ENCODE measurements around the gene KRTAP9-4. TPM values are rescaled to one million over a fixed set of nuclear protein-coding genes. Genes with fewer than 3 reads are reported as not detected.

Gene KRTAP9-4
- total and polyA plus RNA-seq, 11 donors, result not detected

- H3K9me3 ChIP-seq, result no peaks in the 10 kb centered on the region
- DNase-seq (no peak), ATAC-seq (no peak)
- no peaks in the 10 kb centered on the region for H3K4me1 ChIP-seq
- no peak for TF ChIP-seq CTCF (IDR thresholded peaks at IDR 0.05)
- no peak for TF ChIP-seq POLR2A (IDR thresholded peaks at IDR 0.05)
- intact Hi-C loops (cut with DNase I), result no loop called here
- peaks cover 0 to 18% (median 0%) of the 10 kb centered on the region in 9 donors for H3K27me3 ChIP-seq
- no peak overlapping the region for H3K4me3 ChIP-seq
- 64 to 83% (median 75%) methylated on average over 1 of the region's 1 CpG for WGBS, 4 donors
- no peaks in the 10 kb centered on the region for H3K36me3 ChIP-seq
- no peak overlapping the region for H3K27ac ChIP-seq
These were observed 44.5 kb downstream of the KRTAP9-4 start for GRCh38 chr17:41294016-41294415.

- H3K4me1 ChIP-seq, result peaks cover 0 to 5% (median 0%) of the 10 kb centered on the region in 12 donors
- H3K27me3 ChIP-seq, result peaks cover 0 to 3% (median 0%) of the 10 kb centered on the region in 9 donors
- intact Hi-C loops (cut with DNase I), result no loop called here
- H3K36me3 ChIP-seq, result no peaks in the 10 kb centered on the region
- DNase-seq (no peak), ATAC-seq (no peak)
- TF ChIP-seq POLR2A (IDR thresholded peaks at IDR 0.05) (no peak), CTCF (IDR thresholded peaks at IDR 0.05) (no peak)
- H3K27ac ChIP-seq, result no peak overlapping the region
- WGBS, 4 donors, result 91 to 95% (median 93%) methylated on average over 1 of the region's 1 CpG
- no peak overlapping the region for H3K4me3 ChIP-seq
- peaks cover 0 to 9% (median 0%) of the 10 kb centered on the region in 12 donors for H3K9me3 ChIP-seq
These were observed 47.4 kb downstream of the KRTAP9-4 start for GRCh38 chr17:41296846-41297245.

- TF ChIP-seq CTCF (IDR thresholded peaks at IDR 0.05) (no peak), POLR2A (IDR thresholded peaks at IDR 0.05) (no peak)
- no peaks in the 10 kb centered on the region for H3K36me3 ChIP-seq
- no peak overlapping the region for H3K27ac ChIP-seq
- peaks cover 0 to 13% (median 0%) of the 10 kb centered on the region in 12 donors for H3K4me1 ChIP-seq
- intact Hi-C loops (cut with DNase I), result no loop called here
- 85 to 89% (median 87%) methylated on average over 20 of the region's 20 CpGs for WGBS, 4 donors
- ATAC-seq (no peak), DNase-seq (no peak)
- H3K9me3 ChIP-seq, result peaks cover 0 to 10% (median 0%) of the 10 kb centered on the region in 12 donors
- H3K4me3 ChIP-seq, result no peak overlapping the region
- H3K27me3 ChIP-seq, result no peaks in the 10 kb centered on the region
These were observed 49.1 kb downstream of the KRTAP9-4 start for GRCh38 chr17:41298458-41299135.

Other genes starting within 250 kb of the KRTAP9-4 start
Only the 30 nearest of the 41 such genes appear.
- not detected for gene KRTAP2-3, start 189.6 kb upstream of the KRTAP9-4 start, total RNA-seq
- gene KRTAP2-3, start 189.6 kb upstream of the KRTAP9-4 start, polyA plus RNA-seq, result not detected
- not detected for gene KRTAP2-4, start 183.8 kb upstream of the KRTAP9-4 start, total RNA-seq
- gene KRTAP2-4, start 183.8 kb upstream of the KRTAP9-4 start, polyA plus RNA-seq, result not detected
- gene KRTAP4-7, start 165.5 kb upstream of the KRTAP9-4 start, total RNA-seq, result not detected
- not detected for gene KRTAP4-7, start 165.5 kb upstream of the KRTAP9-4 start, polyA plus RNA-seq
- gene KRTAP4-8, start 151.5 kb upstream of the KRTAP9-4 start, total RNA-seq, result not detected
- gene KRTAP4-8, start 151.5 kb upstream of the KRTAP9-4 start, polyA plus RNA-seq, result not detected
- gene KRTAP4-16, start 147.5 kb upstream of the KRTAP9-4 start, total RNA-seq, result not detected
- not detected for gene KRTAP4-16, start 147.5 kb upstream of the KRTAP9-4 start, polyA plus RNA-seq
- not detected for gene KRTAP4-9, start 144.3 kb upstream of the KRTAP9-4 start, total RNA-seq
- not detected for gene KRTAP4-9, start 144.3 kb upstream of the KRTAP9-4 start, polyA plus RNA-seq
- gene KRTAP4-11, start 131.3 kb upstream of the KRTAP9-4 start, total RNA-seq, result not detected
- gene KRTAP4-11, start 131.3 kb upstream of the KRTAP9-4 start, polyA plus RNA-seq, result not detected
- gene KRTAP4-12, start 125.5 kb upstream of the KRTAP9-4 start, total RNA-seq, result not detected
- not detected for gene KRTAP4-12, start 125.5 kb upstream of the KRTAP9-4 start, polyA plus RNA-seq
- not detected for gene KRTAP4-6, start 109.1 kb upstream of the KRTAP9-4 start, total RNA-seq
- not detected for gene KRTAP4-6, start 109.1 kb upstream of the KRTAP9-4 start, polyA plus RNA-seq
- gene KRTAP4-5, start 99.9 kb upstream of the KRTAP9-4 start, total RNA-seq, result not detected
- gene KRTAP4-5, start 99.9 kb upstream of the KRTAP9-4 start, polyA plus RNA-seq, result not detected
- not detected for gene KRTAP4-4, start 88.9 kb upstream of the KRTAP9-4 start, total RNA-seq
- gene KRTAP4-4, start 88.9 kb upstream of the KRTAP9-4 start, polyA plus RNA-seq, result not detected
- gene KRTAP4-3, start 81.5 kb upstream of the KRTAP9-4 start, total RNA-seq, result not detected
- gene KRTAP4-3, start 81.5 kb upstream of the KRTAP9-4 start, polyA plus RNA-seq, result not detected
- gene KRTAP4-2, start 71.5 kb upstream of the KRTAP9-4 start, total RNA-seq, result not detected
- gene KRTAP4-2, start 71.5 kb upstream of the KRTAP9-4 start, polyA plus RNA-seq, result not detected
- not detected for gene KRTAP4-1, start 64.8 kb upstream of the KRTAP9-4 start, total RNA-seq
- not detected for gene KRTAP4-1, start 64.8 kb upstream of the KRTAP9-4 start, polyA plus RNA-seq
- not detected for gene KRTAP9-1, start 59.8 kb upstream of the KRTAP9-4 start, total RNA-seq
- not detected for gene KRTAP9-1, start 59.8 kb upstream of the KRTAP9-4 start, polyA plus RNA-seq
- not detected for gene KRTAP9-2, start 23.0 kb upstream of the KRTAP9-4 start, total RNA-seq
- gene KRTAP9-2, start 23.0 kb upstream of the KRTAP9-4 start, polyA plus RNA-seq, result not detected
- not detected for gene KRTAP9-3, start 17.2 kb upstream of the KRTAP9-4 start, total RNA-seq
- gene KRTAP9-3, start 17.2 kb upstream of the KRTAP9-4 start, polyA plus RNA-seq, result not detected
- gene KRTAP9-8, start 11.7 kb upstream of the KRTAP9-4 start, total RNA-seq, result not detected
- not detected for gene KRTAP9-8, start 11.7 kb upstream of the KRTAP9-4 start, polyA plus RNA-seq
- not detected for gene KRTAP9-9, start 5.7 kb downstream of the KRTAP9-4 start, total RNA-seq
- not detected for gene KRTAP9-9, start 5.7 kb downstream of the KRTAP9-4 start, polyA plus RNA-seq
- not detected for gene KRTAP9-6, start 15.7 kb downstream of the KRTAP9-4 start, total RNA-seq
- gene KRTAP9-6, start 15.7 kb downstream of the KRTAP9-4 start, polyA plus RNA-seq, result not detected
- gene KRTAP9-7, start 26.0 kb downstream of the KRTAP9-4 start, total RNA-seq, result not detected
- not detected for gene KRTAP9-7, start 26.0 kb downstream of the KRTAP9-4 start, polyA plus RNA-seq
- gene KRTAP29-1, start 53.2 kb downstream of the KRTAP9-4 start, total RNA-seq, result not detected
- not detected for gene KRTAP29-1, start 53.2 kb downstream of the KRTAP9-4 start, polyA plus RNA-seq
- not detected for gene KRTAP16-1, start 59.6 kb downstream of the KRTAP9-4 start, total RNA-seq
- gene KRTAP16-1, start 59.6 kb downstream of the KRTAP9-4 start, polyA plus RNA-seq, result not detected
- gene KRTAP17-1, start 66.0 kb downstream of the KRTAP9-4 start, total RNA-seq, result not detected
- not detected for gene KRTAP17-1, start 66.0 kb downstream of the KRTAP9-4 start, polyA plus RNA-seq
- gene KRT33A, start 101.1 kb downstream of the KRTAP9-4 start, total RNA-seq, result not detected
- gene KRT33A, start 101.1 kb downstream of the KRTAP9-4 start, polyA plus RNA-seq, result not detected
- gene KRT33B, start 120.1 kb downstream of the KRTAP9-4 start, total RNA-seq, result not detected
- gene KRT33B, start 120.1 kb downstream of the KRTAP9-4 start, polyA plus RNA-seq, result not detected
- gene KRT34, start 132.6 kb downstream of the KRTAP9-4 start, total RNA-seq, result not detected
- not detected for gene KRT34, start 132.6 kb downstream of the KRTAP9-4 start, polyA plus RNA-seq
- not detected for gene KRT31, start 147.9 kb downstream of the KRTAP9-4 start, total RNA-seq
- not detected for gene KRT31, start 147.9 kb downstream of the KRTAP9-4 start, polyA plus RNA-seq
- gene KRT37, start 174.9 kb downstream of the KRTAP9-4 start, total RNA-seq, result not detected
- not detected for gene KRT37, start 174.9 kb downstream of the KRTAP9-4 start, polyA plus RNA-seq
- not detected for gene KRT38, start 191.3 kb downstream of the KRTAP9-4 start, total RNA-seq
- not detected for gene KRT38, start 191.3 kb downstream of the KRTAP9-4 start, polyA plus RNA-seq

Data from heart left ventricle (tissue), 16 donors.